ENCODE results near the gene GLRB.

DNA sequence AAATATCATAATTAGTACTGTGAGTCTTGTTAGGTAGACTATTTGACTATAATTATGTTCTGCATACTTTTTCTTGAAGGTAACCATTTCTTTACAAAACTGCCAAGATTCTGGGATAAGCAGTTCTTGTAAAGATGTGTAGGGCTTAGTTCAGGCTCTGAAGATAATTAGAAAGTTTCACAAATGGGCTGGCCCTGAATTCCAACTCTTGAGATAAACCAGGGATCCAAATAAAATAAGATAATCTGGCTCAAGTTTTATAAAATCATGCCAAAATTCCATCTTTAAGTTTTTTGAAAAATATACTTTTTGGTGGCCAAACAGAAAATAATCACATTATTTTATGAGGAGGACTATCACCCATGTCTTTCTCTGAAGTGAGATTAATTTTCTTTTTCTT is 35.5 kb upstream of the GLRB start:
- TF ChIP-seq GATA3 (IDR thresholded peaks at IDR 0.05; ENCODE audit: low read depth, low read length) (no peak), GATA2 (IDR thresholded peaks at IDR 0.05; ENCODE audit: low read depth, low read length) (no peak)

Measured in SH-SY5Y (cell line).